ENCODE results near the gene EPOP.
A peak's percentile ranks its signal among the peaks of the same experiment; 100 is the strongest.

Gene EPOP

GRCh38 chr17:38674749-38675615 is at the start of gene EPOP:
Gene EPOP (minus strand): TSS chr17:38674957. CDS start chr17:38674495, 462 bp downstream.
- peak; percentile 89 for DNase-seq

- no peak for DNase-seq
Measured at GRCh38 chr17:38721802-38722201, 47.0 kb upstream of the EPOP start.

- DNase-seq = no peak
Measured at GRCh38 chr17:38720941-38721340, 46.2 kb upstream of the EPOP start.

- no peak for DNase-seq
Measured at GRCh38 chr17:38719943-38720641, 45.3 kb upstream of the EPOP start.

- no peak for DNase-seq
Measured at GRCh38 chr17:38719289-38719942, 44.7 kb upstream of the EPOP start.

- no peak for DNase-seq
Measured at GRCh38 chr17:38717139-38717745, 42.5 kb upstream of the EPOP start.

- no peak for DNase-seq
Measured at GRCh38 chr17:38716368-38717005, 41.7 kb upstream of the EPOP start.

- no peak for DNase-seq
Measured at GRCh38 chr17:38715216-38715943, 40.6 kb upstream of the EPOP start.

GRCh38 chr17:38713456-38714075 is 38.8 kb upstream of the EPOP start:
- no peak for DNase-seq

GRCh38 chr17:38712593-38712992 is 37.8 kb upstream of the EPOP start:
- no peak for DNase-seq

GRCh38 chr17:38711792-38712571 is 37.2 kb upstream of the EPOP start:
- DNase-seq = peak; percentile 23

GRCh38 chr17:38710985-38711384 is 36.2 kb upstream of the EPOP start:
- no peak for DNase-seq

- no peak for DNase-seq
Measured at GRCh38 chr17:38710604-38710962, 35.8 kb upstream of the EPOP start.

GRCh38 chr17:38709864-38710603 is 35.3 kb upstream of the EPOP start:
- DNase-seq = peak; percentile 67

- DNase-seq = no peak
Measured at GRCh38 chr17:38709104-38709820, 34.5 kb upstream of the EPOP start.

- DNase-seq = no peak
Measured at GRCh38 chr17:38707678-38708351, 33.1 kb upstream of the EPOP start.

- DNase-seq = peak; percentile 50
Measured at GRCh38 chr17:38706505-38707216, 31.9 kb upstream of the EPOP start.

Measured in femur (tissue), 1 donor.